ENCODE results near the gene ADGRG1.

GRCh38 chr16:57603115-57604024 is 25.1 kb upstream of the ADGRG1 start:
- no peak for TF ChIP-seq CTCF (IDR thresholded peaks at IDR 0.05)
- TF ChIP-seq EZH2 (IDR thresholded peaks at IDR 0.05; ENCODE audit: borderline replicate concordance, insufficient read depth, low read depth, low read length, poor library complexity, severe bottlenecking): no peak

Measured in B cell (primary cell).